H54 (cell line): ENCODE measurements around the gene PYCARD.

Source experiments
- DNase-seq: peaks from one replicate; pipeline ENCODE4 v3.0.0; 2011; ENCODE audit warnings: low spot score, mixed read lengths; ENCODE audit not compliant: insufficient read length
- FAIRE-seq: peaks from 3 replicates; lab custom pipeline; 2011; peaks lifted over from hg19 to GRCh38; lab: Jason Lieb, UNC
- POLR2A ChIP-seq: IDR thresholded peaks from 2 replicates; pipeline ENCODE4 v1.6.1; 2011; ENCODE audit warnings: low read depth, mild to moderate bottlenecking, low read length

Gene PYCARD

GRCh38 chr16:31189412-31189778 lies 13.2 kb downstream of the PYCARD start:
- TF ChIP-seq POLR2A = no peak
- no peak for DNase-seq
- no peak for FAIRE-seq

GRCh38 chr16:31188450-31189411 lies 13.8 kb downstream of the PYCARD start:
- FAIRE-seq (no peak), DNase-seq (no peak)
- TF ChIP-seq POLR2A = no peak

GRCh38 chr16:31187808-31188189 lies 14.8 kb downstream of the PYCARD start:
- TF ChIP-seq POLR2A = no peak
- DNase-seq (no peak), FAIRE-seq (no peak)

GRCh38 chr16:31186930-31187807 lies 15.4 kb downstream of the PYCARD start:
- TF ChIP-seq POLR2A = no peak
- DNase-seq (no peak), FAIRE-seq (no peak)

GRCh38 chr16:31186176-31186575 lies 16.4 kb downstream of the PYCARD start:
- FAIRE-seq (no peak), DNase-seq (no peak)
- TF ChIP-seq POLR2A = no peak

GRCh38 chr16:31185339-31185738 lies 17.2 kb downstream of the PYCARD start:
- no peak for TF ChIP-seq POLR2A
- FAIRE-seq = no peak
- DNase-seq = no peak

- DNase-seq (no peak), FAIRE-seq (no peak)
- TF ChIP-seq POLR2A = no peak
These were observed 17.7 kb downstream of the PYCARD start for GRCh38 chr16:31184888-31185287.

GRCh38 chr16:31183432-31184428 lies 18.8 kb downstream of the PYCARD start:
- DNase-seq (no peak), FAIRE-seq (no peak)
- TF ChIP-seq POLR2A = no peak

- TF ChIP-seq POLR2A = no peak
- FAIRE-seq = no peak
- DNase-seq = no peak
These were observed 20.2 kb downstream of the PYCARD start for GRCh38 chr16:31182391-31182790.

- no peak for DNase-seq
- no peak for TF ChIP-seq POLR2A
- FAIRE-seq = no peak
These were observed 21.3 kb downstream of the PYCARD start for GRCh38 chr16:31181102-31181830.

- no peak for FAIRE-seq
- peak; percentile 93 for DNase-seq
- TF ChIP-seq POLR2A = peak; percentile 100
These were observed 22.7 kb downstream of the PYCARD start, which contains the start of gene FUS for GRCh38 chr16:31179747-31180459. FUS (plus strand) TSS chr16:31180139; CDS start chr16:31180215, 76 bp downstream.
